ENCODE data around the gene DUOX1.

DNA sequence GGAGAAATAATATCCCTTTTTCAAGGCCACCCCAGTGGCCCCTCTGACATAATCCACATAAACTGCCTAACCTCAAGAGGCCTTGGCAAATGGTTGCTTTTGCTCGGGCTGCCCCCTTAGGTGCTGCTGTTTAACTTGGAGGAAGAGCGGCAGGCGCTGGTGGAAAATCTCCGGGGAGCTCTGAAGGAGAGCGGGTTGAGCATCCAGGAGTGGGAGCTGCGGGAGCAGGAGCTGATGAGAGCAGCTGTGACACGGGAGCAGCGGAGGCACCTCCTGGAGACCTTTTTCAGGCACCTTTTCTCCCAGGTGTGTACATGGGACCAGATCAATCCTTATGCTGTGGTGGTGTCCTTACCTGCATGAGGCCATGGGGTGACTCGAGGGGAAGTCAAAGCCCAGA is 15.0 kb downstream of the DUOX1 start:
- no peak for TF ChIP-seq POLR2AphosphoS5 (IDR thresholded peaks at IDR 0.05; ENCODE audit: low read depth, low read length)
- TF ChIP-seq TCF12 (IDR thresholded peaks at IDR 0.05): no peak
- TF ChIP-seq, protein P1, sequence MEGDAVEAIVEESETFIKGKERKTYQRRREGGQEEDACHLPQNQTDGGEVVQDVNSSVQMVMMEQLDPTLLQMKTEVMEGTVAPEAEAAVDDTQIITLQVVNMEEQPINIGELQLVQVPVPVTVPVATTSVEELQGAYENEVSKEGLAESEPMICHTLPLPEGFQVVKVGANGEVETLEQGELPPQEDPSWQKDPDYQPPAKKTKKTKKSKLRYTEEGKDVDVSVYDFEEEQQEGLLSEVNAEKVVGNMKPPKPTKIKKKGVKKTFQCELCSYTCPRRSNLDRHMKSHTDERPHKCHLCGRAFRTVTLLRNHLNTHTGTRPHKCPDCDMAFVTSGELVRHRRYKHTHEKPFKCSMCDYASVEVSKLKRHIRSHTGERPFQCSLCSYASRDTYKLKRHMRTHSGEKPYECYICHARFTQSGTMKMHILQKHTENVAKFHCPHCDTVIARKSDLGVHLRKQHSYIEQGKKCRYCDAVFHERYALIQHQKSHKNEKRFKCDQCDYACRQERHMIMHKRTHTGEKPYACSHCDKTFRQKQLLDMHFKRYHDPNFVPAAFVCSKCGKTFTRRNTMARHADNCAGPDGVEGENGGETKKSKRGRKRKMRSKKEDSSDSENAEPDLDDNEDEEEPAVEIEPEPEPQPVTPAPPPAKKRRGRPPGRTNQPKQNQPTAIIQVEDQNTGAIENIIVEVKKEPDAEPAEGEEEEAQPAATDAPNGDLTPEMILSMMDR (IDR thresholded peaks at IDR 0.05): no peak
- TF ChIP-seq, protein P2, sequence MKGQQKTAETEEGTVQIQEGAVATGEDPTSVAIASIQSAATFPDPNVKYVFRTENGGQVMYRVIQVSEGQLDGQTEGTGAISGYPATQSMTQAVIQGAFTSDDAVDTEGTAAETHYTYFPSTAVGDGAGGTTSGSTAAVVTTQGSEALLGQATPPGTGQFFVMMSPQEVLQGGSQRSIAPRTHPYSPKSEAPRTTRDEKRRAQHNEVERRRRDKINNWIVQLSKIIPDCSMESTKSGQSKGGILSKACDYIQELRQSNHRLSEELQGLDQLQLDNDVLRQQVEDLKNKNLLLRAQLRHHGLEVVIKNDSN (IDR thresholded peaks at IDR 0.05; ENCODE audit: borderline replicate concordance, low read depth): no peak
- TF ChIP-seq, protein P3, sequence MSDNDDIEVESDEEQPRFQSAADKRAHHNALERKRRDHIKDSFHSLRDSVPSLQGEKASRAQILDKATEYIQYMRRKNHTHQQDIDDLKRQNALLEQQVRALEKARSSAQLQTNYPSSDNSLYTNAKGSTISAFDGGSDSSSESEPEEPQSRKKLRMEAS (IDR thresholded peaks at IDR 0.05; ENCODE audit: low read depth): no peak
- no peak for TF ChIP-seq CHD2 (IDR thresholded peaks at IDR 0.05; ENCODE audit: low read length, partially characterized antibody)
- no peak for TF ChIP-seq RAD21 (IDR thresholded peaks at IDR 0.05; ENCODE audit: low read length)
- TF ChIP-seq FOXM1 (IDR thresholded peaks at IDR 0.05; ENCODE audit: low read depth): no peak
